ENCODE measurements around the gene RAET1L. TPM values are rescaled to one million over a fixed set of nuclear protein-coding genes. Genes with fewer than 3 reads are reported as not detected.

Gene RAET1L
- total RNA-seq, 4 donors from 2014 or later = not detected

GRCh38 chr6:150055131-150055530, 29.8 kb upstream of the RAET1L start:
- no peak overlapping the region for H3K27ac ChIP-seq
- no peak overlapping the region for H3K4me3 ChIP-seq
- H3K4me1 ChIP-seq = no peaks in the 10 kb centered on the region
- no peaks in the 10 kb centered on the region for H3K9me3 ChIP-seq
- peaks cover 52% of the 10 kb centered on the region for H3K27me3 ChIP-seq
- no peaks in the 10 kb centered on the region for H3K36me3 ChIP-seq
- in situ Hi-C loops (cut with MboI; ENCODE audit: low pct_ligation_motif_present in 1 of 4, low pct_unique_long_range_greater_than_20kb in 1 of 4, low sequenced_read_pairs in 3 of 4) (loop anchor here in 1 of 4 donors (25.0 kb wide), 1 partner anchor 757 kb away; no protein-coding TSS in a partner anchor), intact Hi-C loops (cut with DNase I; ENCODE audit: low total_unique reads) (no loop called here)
- TF ChIP-seq EP300 (IDR thresholded peaks at IDR 0.05; ENCODE audit: low read depth) (no peak), POLR2A (IDR thresholded peaks at IDR 0.05) (no peak), POLR2AphosphoS5 (IDR thresholded peaks at IDR 0.05) (no peak)
- TF ChIP-seq, protein P1, sequence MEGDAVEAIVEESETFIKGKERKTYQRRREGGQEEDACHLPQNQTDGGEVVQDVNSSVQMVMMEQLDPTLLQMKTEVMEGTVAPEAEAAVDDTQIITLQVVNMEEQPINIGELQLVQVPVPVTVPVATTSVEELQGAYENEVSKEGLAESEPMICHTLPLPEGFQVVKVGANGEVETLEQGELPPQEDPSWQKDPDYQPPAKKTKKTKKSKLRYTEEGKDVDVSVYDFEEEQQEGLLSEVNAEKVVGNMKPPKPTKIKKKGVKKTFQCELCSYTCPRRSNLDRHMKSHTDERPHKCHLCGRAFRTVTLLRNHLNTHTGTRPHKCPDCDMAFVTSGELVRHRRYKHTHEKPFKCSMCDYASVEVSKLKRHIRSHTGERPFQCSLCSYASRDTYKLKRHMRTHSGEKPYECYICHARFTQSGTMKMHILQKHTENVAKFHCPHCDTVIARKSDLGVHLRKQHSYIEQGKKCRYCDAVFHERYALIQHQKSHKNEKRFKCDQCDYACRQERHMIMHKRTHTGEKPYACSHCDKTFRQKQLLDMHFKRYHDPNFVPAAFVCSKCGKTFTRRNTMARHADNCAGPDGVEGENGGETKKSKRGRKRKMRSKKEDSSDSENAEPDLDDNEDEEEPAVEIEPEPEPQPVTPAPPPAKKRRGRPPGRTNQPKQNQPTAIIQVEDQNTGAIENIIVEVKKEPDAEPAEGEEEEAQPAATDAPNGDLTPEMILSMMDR (IDR thresholded peaks at IDR 0.05) = no peak
- no peak for DNase-seq
- WGBS, 2 donors (ENCODE audit: low coverage in 1 of 2) = 75 to 87% methylated on average over 9 to 10 of the region's 10 CpGs

- DNase-seq = no peak
Observed at GRCh38 chr6:150053450-150053849, 28.1 kb upstream of the RAET1L start.

DNA sequence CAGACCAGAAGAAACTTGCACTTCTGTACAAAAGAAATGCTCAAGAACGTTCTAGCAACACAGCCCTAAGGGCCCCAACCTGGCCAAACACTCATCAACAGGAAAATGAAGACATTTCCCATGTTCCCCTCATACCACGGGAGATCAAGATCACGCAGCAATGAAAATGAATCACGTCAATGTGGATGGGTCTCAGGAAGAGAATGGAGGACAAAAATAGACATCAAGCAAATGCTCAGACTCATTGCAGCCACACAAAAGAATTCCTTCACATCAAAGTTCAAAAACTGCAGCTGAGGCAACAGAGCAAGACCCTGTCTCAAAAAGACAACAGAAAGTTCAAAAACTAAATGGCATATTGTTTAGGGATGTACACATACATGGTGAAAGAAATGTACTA, 25.5 kb upstream of the RAET1L start:
- no peaks in the 10 kb centered on the region for H3K9me3 ChIP-seq
- H3K27me3 ChIP-seq = peaks cover 49% of the 10 kb centered on the region
- H3K4me1 ChIP-seq = no peaks in the 10 kb centered on the region
- no peak for DNase-seq
- intact Hi-C loops (cut with DNase I; ENCODE audit: low total_unique reads) (no loop called here), in situ Hi-C loops (cut with MboI; ENCODE audit: low pct_ligation_motif_present in 1 of 4, low pct_unique_long_range_greater_than_20kb in 1 of 4, low sequenced_read_pairs in 3 of 4) (loop anchor here in 1 of 4 donors (25.0 kb wide), 1 partner anchor 761 kb away; no protein-coding TSS in a partner anchor)
- 53 to 58% methylated on average over 3 to 4 of the region's 4 CpGs for WGBS, 2 donors (ENCODE audit: low coverage in 1 of 2)
- no peaks in the 10 kb centered on the region for H3K36me3 ChIP-seq
- no peak overlapping the region for H3K27ac ChIP-seq
- TF ChIP-seq EP300 (IDR thresholded peaks at IDR 0.05; ENCODE audit: low read depth) (no peak), POLR2AphosphoS5 (IDR thresholded peaks at IDR 0.05) (no peak), POLR2A (IDR thresholded peaks at IDR 0.05) (no peak)
- TF ChIP-seq, protein P1 (IDR thresholded peaks at IDR 0.05) = no peak
- H3K4me3 ChIP-seq = no peak overlapping the region

More at GRCh38 chr6:150053450-150053849, 28.1 kb upstream of the RAET1L start:
- in situ Hi-C loops (cut with MboI; ENCODE audit: low pct_ligation_motif_present in 1 of 4, low pct_unique_long_range_greater_than_20kb in 1 of 4, low sequenced_read_pairs in 3 of 4) (loop anchor here in 1 of 4 donors (25.0 kb wide), 1 partner anchor 759 kb away; no protein-coding TSS in a partner anchor), intact Hi-C loops (cut with DNase I; ENCODE audit: low total_unique reads) (no loop called here)
- 83 to 85% methylated on average over 2 to 11 of the region's 11 CpGs for WGBS, 2 donors (ENCODE audit: low coverage in 1 of 2)
- H3K9me3 ChIP-seq = no peaks in the 10 kb centered on the region
- no peak overlapping the region for H3K27ac ChIP-seq
- no peaks in the 10 kb centered on the region for H3K36me3 ChIP-seq
- TF ChIP-seq POLR2A (IDR thresholded peaks at IDR 0.05) = no peak
- TF ChIP-seq, protein P1 (IDR thresholded peaks at IDR 0.05) = no peak
- no peak for TF ChIP-seq POLR2AphosphoS5 (IDR thresholded peaks at IDR 0.05)
- no peak for TF ChIP-seq EP300 (IDR thresholded peaks at IDR 0.05; ENCODE audit: low read depth)
- H3K4me3 ChIP-seq = no peak overlapping the region
- H3K4me1 ChIP-seq = no peaks in the 10 kb centered on the region
- H3K27me3 ChIP-seq = peaks cover 56% of the 10 kb centered on the region

DNA sequence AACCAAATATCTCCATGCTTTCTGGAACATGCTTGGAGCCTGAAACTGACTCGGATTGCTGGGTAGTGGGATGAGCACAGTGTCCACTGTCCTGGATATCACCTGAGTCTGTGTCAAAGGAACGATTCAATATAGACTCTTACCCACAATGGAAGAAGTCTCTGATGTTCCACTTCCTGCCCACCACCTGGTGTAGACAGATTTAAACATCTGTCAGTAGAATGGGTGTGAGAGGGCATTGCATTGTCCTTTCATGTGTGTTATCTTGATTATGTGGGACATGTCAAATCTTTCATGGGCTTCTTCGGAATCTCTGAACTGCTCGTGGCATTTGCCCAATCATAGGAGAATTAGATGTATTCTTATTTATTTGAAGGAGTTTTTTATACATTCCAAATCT, 22.8 kb upstream of the RAET1L start:
- Histone ChIP-seq H3K27ac (no peak overlapping the region), H3K4me1 (no peaks in the 10 kb centered on the region), H3K9me3 (no peaks in the 10 kb centered on the region), H3K4me3 (no peak overlapping the region), H3K36me3 (no peaks in the 10 kb centered on the region), H3K27me3 (peaks cover 23% of the 10 kb centered on the region)
- WGBS, 2 donors (ENCODE audit: low coverage in 1 of 2) = 60 to 79% methylated on average over 2 to 4 of the region's 4 CpGs
- DNase-seq = no peak
- intact Hi-C loops (cut with DNase I; ENCODE audit: low total_unique reads) (no loop called here), in situ Hi-C loops (cut with MboI; ENCODE audit: low pct_ligation_motif_present in 1 of 4, low pct_unique_long_range_greater_than_20kb in 1 of 4, low sequenced_read_pairs in 3 of 4) (no loop called here)
- TF ChIP-seq POLR2A (IDR thresholded peaks at IDR 0.05) (no peak), EP300 (IDR thresholded peaks at IDR 0.05; ENCODE audit: low read depth) (no peak), POLR2AphosphoS5 (IDR thresholded peaks at IDR 0.05) (no peak)
- TF ChIP-seq, protein P1 (IDR thresholded peaks at IDR 0.05) = no peak
